ENCODE measurements around the gene EHD4.

- no peak for TF ChIP-seq ZNF350 (tag by site-specific recombination; IDR thresholded peaks at IDR 0.05)
- no peak for TF ChIP-seq ZNF133 (tag by site-specific recombination; IDR thresholded peaks at IDR 0.05)
- TF ChIP-seq ZNF280D (tag by site-specific recombination; IDR thresholded peaks at IDR 0.05): no peak
- TF ChIP-seq CTCF (tag by site-specific recombination; IDR thresholded peaks at IDR 0.05): no peak
- no peak for TF ChIP-seq REST (tag by site-specific recombination; IDR thresholded peaks at IDR 0.05)
- no peak for TF ChIP-seq ZNF175 (tag by site-specific recombination; IDR thresholded peaks at IDR 0.05)
- no peak for TF ChIP-seq ZNF398 (tag by site-specific recombination; IDR thresholded peaks at IDR 0.05)
- TF ChIP-seq ZBTB10 (tag by site-specific recombination; IDR thresholded peaks at IDR 0.05): no peak
- TF ChIP-seq ZNF394 (tag by site-specific recombination; IDR thresholded peaks at IDR 0.05; ENCODE audit: borderline replicate concordance): no peak
- TF ChIP-seq ZNF302 (tag by site-specific recombination; IDR thresholded peaks at IDR 0.05; ENCODE audit: low read depth): no peak
- no peak for TF ChIP-seq SALL2 (tag by site-specific recombination; IDR thresholded peaks at IDR 0.05; ENCODE audit: borderline replicate concordance)
- TF ChIP-seq YY1 (tag by site-specific recombination; IDR thresholded peaks at IDR 0.05): no peak
- TF ChIP-seq ZNF560 (tag by site-specific recombination; IDR thresholded peaks at IDR 0.05; ENCODE audit: borderline replicate concordance): no peak
These were observed 45.9 kb downstream of the EHD4 start for GRCh38 chr15:41926185-41927056.

Measured in HEK293 (cell line).